ENCODE data around the gene FXYD5.

The FXYD5 gene, protein sequence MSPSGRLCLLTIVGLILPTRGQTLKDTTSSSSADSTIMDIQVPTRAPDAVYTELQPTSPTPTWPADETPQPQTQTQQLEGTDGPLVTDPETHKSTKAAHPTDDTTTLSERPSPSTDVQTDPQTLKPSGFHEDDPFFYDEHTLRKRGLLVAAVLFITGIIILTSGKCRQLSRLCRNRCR

DNA sequence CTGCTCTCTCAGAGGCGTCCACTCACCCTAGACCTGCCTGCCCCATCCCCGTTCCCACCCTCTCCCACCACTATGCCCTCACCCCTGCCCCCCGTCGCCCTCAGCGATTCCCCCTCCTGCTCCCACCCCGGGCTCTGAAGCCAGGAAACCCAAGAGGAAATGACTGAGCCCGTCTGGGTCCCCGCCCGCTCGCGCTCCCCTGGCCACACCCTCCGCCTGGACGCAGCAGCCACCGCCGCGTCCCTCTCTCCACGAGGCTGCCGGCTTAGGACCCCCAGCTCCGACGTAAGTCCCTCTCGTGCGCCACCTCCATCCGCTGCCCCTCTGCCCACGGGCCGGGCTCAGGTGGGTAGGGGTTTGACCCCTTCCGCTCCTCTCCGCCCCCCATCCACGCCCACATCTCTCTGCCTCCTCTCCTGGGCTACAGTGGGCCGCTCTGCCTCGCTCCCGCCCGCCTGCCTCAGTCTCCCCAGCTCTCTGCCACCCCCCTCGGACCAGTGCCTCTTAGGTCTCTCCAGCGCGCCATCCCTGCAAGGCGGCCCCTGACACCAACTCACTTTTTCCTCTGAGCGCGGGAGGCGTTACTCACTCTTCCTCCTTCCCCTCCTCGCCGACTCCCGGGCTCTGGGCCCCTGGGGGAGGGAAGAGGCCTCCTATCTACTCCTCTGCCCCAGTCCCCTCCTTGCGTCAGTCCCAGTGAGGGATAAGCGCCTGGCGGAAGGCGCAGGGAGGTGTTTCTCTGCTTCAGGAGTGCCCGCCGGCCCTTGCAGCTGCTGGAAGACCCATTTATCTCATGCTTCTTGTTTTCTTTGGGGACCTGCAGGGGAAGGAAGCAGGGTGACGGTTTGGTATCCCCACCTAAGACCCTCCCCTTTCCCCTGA is at the start of gene FXYD5:
Gene FXYD5, plus strand, starts transcription at position 211 of the 882 bp plus-strand sequence. CDS start 816 bp downstream, outside the sequence.
- H3K4me3 ChIP-seq (replicated peaks; ENCODE audit: low read depth, low read length) = peak within 1 kb of the TSS; percentile 89
- TF ChIP-seq, protein P1, sequence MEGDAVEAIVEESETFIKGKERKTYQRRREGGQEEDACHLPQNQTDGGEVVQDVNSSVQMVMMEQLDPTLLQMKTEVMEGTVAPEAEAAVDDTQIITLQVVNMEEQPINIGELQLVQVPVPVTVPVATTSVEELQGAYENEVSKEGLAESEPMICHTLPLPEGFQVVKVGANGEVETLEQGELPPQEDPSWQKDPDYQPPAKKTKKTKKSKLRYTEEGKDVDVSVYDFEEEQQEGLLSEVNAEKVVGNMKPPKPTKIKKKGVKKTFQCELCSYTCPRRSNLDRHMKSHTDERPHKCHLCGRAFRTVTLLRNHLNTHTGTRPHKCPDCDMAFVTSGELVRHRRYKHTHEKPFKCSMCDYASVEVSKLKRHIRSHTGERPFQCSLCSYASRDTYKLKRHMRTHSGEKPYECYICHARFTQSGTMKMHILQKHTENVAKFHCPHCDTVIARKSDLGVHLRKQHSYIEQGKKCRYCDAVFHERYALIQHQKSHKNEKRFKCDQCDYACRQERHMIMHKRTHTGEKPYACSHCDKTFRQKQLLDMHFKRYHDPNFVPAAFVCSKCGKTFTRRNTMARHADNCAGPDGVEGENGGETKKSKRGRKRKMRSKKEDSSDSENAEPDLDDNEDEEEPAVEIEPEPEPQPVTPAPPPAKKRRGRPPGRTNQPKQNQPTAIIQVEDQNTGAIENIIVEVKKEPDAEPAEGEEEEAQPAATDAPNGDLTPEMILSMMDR (IDR thresholded peaks at IDR 0.05; ENCODE audit: low read length, missing control alignments) = peak; percentile 18
- DNase-seq (ENCODE audit: low read depth) = peak; percentile 87

DNA sequence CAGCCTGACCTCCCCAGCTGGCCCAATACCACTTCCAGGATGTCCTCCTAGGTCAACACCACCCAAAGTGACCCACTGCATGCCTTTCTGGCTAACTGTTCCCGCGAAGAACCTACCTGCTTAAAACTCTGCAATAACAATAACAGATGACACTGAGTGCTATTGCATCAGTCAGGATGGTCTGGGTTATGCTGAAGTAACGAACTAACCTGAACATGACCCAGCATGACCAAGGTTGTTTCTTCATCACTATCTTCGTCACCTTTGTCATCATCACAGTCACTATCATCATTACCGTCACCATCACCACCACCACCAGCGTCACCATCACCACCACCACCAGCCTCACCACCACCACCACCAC is 49.5 kb upstream of the FXYD5 start:
- no peak overlapping the region for H3K4me3 ChIP-seq (replicated peaks; ENCODE audit: low read depth, low read length)
- TF ChIP-seq, protein P1 (IDR thresholded peaks at IDR 0.05; ENCODE audit: low read length, missing control alignments) = no peak
- DNase-seq (ENCODE audit: low read depth) = no peak

DNA sequence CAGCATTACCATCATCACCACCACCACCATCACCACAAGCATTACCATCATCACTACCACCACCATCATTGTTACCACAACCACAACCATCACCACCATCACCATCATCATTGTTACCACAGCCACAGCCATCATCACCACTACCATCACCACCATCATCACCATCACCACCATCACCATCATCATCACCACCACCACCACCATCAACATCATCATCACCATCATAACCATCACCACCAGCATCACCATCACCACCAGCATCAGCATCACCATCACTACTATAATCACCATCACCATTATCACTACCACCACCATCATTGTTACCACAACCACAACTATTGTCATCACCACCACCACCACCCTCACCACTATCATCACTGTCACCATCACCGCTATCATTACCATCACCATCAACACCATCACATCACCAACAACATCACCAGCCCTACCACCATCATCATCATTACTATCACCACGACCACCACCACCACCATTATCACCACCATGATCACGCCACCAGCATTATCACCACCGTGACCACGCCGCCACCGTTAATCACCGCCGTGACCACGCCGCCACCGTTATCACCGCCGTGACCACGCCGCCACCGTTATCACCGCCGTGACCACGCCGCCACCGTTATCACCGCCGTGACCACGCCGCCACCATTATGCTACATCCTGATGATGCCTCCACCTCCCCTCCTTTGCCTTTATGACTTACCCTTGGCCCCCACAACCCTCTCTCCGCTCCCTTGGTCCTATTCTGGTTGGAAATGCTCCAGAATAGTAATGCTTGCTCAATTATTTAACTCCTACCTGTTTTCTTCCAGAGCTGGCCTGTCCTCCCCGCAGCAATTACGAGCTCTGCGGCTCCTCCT is 48.9 kb upstream of the FXYD5 start:
- no peak for DNase-seq (ENCODE audit: low read depth)
- TF ChIP-seq, protein P1 (IDR thresholded peaks at IDR 0.05; ENCODE audit: low read length, missing control alignments) = no peak
- no peak overlapping the region for H3K4me3 ChIP-seq (replicated peaks; ENCODE audit: low read depth, low read length)

DNA sequence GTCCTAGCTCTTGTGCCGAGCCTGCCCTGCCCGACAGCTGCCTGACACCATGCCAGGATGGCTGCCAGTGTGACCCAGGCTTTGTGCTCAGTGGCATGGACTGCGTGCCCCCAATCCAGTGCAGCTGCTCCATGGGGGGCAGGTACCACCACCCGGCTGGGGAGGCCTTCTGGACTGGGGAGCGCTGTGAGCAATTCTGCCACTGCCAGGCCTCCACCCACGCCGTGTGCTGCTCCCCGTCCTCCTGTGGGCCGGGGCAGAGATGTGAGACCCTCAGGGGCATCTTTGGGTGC is 48.3 kb upstream of the FXYD5 start:
- H3K4me3 ChIP-seq (replicated peaks; ENCODE audit: low read depth, low read length) = no peak overlapping the region
- TF ChIP-seq, protein P1 (IDR thresholded peaks at IDR 0.05; ENCODE audit: low read length, missing control alignments) = no peak
- DNase-seq (ENCODE audit: low read depth) = no peak

DNA sequence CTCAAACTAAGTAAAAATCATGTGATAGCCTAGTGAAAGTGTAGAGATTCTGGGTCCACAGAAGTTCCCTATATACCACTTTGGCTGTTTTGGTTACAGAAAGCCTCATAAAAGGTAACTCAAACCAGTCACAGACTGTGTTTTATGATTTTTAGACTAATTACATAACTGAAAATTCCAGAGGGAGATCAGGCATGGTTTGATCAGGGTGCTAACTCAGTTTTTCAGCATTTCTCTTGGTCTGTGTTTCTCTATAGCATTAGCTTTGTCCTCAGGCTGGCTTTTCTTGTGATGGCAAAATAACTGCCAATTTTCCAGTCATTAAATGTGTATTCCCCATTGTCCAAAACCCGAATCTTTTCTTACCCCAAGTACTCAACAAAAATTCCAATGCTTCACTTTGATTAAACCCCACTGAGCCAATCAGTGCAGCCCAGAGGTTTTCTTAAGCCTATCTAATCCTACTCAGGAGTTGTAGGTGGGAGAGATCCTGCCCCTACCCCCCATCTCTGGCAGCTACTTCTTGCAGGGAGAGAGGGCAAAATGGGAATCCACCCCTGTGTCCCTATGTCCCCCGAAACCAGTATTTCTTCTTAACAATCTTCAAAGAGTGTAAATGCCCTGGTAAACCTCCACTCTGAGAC is 47.5 kb upstream of the FXYD5 start:
- no peak for DNase-seq (ENCODE audit: low read depth)
- H3K4me3 ChIP-seq (replicated peaks; ENCODE audit: low read depth, low read length) = no peak overlapping the region
- TF ChIP-seq, protein P1 (IDR thresholded peaks at IDR 0.05; ENCODE audit: low read length, missing control alignments) = no peak

DNA sequence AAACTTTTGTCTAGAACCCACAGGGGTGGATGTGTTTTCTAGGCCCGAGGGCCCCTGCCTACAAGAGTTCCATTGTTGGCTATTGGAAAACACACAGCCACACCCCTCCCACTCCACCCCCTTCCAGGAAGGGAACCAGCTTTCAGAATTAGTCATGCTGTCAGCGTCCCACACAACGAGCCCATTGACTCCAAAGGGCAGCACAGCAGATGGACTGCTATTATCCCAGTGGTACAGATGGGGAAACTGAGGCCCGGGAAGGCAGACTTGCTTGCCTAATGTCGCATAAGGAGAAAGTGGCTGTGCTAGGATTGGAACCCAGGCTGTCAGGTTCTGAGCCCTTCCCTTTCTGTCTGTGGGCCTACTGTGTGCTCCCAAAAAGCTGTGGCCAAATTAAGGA is 47.0 kb upstream of the FXYD5 start:
- peak; percentile 58 for DNase-seq (ENCODE audit: low read depth)
- TF ChIP-seq, protein P1 (IDR thresholded peaks at IDR 0.05; ENCODE audit: low read length, missing control alignments) = no peak
- H3K4me3 ChIP-seq (replicated peaks; ENCODE audit: low read depth, low read length) = no peak overlapping the region
